ENCODE data around the gene UBN1. TPM values are rescaled to one million over a fixed set of nuclear protein-coding genes. Genes with fewer than 3 reads are reported as not detected.

UBN1 gene
- total RNA-seq, 1 donor from 2014 or later = 44.2 TPM

DNA sequence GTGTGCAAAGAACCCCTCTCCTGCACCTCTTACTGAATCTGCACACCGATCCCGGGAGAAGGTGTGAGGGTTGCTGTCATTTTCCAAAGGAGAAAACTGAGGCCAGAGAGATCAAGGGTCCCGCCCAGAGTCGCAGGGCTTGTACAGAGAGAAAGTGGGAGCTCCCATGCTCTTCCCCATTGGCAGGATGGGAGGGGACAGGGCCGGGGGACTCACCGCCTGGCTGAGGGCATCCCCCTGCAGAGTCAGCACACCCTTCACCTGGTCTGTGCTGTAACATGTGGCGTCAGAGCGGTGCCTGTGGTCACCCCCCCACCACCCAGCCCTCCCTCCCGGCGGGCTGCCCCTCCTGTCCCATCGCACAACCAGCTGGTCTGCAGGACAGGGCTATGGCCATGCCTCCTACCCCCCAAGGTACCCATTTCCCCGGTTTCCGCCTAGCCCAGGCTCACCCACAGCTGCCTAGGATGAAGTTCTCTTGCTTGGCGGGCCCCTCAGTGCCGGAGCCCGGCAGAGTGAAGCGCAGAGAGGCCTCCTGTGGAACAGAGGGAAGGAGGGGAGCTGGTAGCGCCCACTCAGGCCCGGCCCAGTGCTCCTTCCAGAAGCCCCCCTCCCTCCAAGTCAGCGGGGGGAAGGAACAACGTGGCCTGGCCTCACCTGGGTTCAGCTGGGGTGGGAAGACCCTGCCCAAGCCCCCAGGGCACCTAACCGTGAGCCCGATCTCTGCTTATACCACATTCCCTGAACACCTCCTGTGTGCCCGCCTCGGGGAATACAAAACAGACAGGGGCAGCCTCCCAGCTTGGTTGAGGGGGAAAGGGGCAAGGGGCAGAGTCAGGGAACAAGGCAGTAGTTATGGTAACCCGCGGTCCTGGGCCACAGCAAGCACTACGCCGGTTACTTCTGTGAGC is 46.0 kb upstream of the UBN1 start:
- Mint-ChIP-seq H3K27ac (ENCODE audit: unreplicated experiment) (no peak overlapping the region), H3K27me3 (ENCODE audit: low read depth) (no peaks in the 10 kb centered on the region), H3K4me1 (peaks cover 9% of the 10 kb centered on the region), H3K9me3 (no peaks in the 10 kb centered on the region), H3K36me3 (ENCODE audit: low read depth) (no peaks in the 10 kb centered on the region), H3K4me3 (peak overlapping the region; percentile 91)
- TF ChIP-seq, protein P1, sequence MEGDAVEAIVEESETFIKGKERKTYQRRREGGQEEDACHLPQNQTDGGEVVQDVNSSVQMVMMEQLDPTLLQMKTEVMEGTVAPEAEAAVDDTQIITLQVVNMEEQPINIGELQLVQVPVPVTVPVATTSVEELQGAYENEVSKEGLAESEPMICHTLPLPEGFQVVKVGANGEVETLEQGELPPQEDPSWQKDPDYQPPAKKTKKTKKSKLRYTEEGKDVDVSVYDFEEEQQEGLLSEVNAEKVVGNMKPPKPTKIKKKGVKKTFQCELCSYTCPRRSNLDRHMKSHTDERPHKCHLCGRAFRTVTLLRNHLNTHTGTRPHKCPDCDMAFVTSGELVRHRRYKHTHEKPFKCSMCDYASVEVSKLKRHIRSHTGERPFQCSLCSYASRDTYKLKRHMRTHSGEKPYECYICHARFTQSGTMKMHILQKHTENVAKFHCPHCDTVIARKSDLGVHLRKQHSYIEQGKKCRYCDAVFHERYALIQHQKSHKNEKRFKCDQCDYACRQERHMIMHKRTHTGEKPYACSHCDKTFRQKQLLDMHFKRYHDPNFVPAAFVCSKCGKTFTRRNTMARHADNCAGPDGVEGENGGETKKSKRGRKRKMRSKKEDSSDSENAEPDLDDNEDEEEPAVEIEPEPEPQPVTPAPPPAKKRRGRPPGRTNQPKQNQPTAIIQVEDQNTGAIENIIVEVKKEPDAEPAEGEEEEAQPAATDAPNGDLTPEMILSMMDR (conservative IDR thresholded peaks at IDR 0.05) = no peak
- DNase-seq (ENCODE audit: low read depth, low spot score) = peak; percentile 9

DNA sequence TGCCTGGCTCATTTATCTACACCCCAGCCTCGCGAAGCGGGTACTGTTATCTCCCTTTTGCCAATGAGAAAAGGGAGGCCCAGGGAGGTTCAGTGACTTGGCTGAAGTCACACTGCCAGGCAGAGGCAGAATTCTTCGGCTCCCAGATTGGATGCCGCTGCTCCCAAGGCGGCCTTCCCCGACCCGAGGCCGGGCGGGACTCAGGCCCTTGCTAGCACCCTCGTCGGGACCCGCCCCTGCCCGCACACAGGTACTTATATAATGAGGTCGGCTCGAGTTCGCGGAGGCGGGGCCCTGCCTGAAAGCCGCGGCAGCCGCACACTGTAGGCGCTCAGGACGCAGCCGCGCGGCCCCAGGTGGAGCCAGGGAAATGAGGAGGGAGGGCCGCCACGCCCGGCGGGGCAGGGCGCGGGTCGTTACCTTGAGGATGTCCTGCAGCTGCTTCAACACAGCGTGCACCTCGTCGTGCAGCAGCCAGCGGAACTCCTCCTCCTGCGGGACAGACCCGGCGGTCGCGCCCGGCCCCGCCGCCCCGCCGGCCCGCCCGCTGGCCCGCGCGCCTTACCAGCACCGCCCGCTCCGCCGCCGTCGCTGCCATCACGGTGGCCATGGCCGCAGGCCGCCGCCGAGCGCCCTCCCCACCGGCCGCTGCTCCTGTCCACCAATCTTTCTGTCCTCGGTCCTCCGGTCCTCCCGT is 45.2 kb upstream of the UBN1 start, which contains the start of gene ROGDI:
TSS of gene ROGDI (minus strand) at position 672 of the 697 bp plus-strand sequence. CDS start at position 610, 62 bp downstream.
- Mint-ChIP-seq H3K27me3 (ENCODE audit: low read depth) (no peaks in the 10 kb centered on the region), H3K27ac (ENCODE audit: unreplicated experiment) (peak within 1 kb of the TSS; percentile 62), H3K4me1 (peaks cover 9% of the 10 kb centered on the region), H3K36me3 (ENCODE audit: low read depth) (no peaks in the 10 kb centered on the region), H3K9me3 (no peaks in the 10 kb centered on the region), H3K4me3 (peak within 1 kb of the TSS; percentile 91)
- no peak for DNase-seq (ENCODE audit: low read depth, low spot score)
- TF ChIP-seq, protein P1 (conservative IDR thresholded peaks at IDR 0.05) = no peak

DNA sequence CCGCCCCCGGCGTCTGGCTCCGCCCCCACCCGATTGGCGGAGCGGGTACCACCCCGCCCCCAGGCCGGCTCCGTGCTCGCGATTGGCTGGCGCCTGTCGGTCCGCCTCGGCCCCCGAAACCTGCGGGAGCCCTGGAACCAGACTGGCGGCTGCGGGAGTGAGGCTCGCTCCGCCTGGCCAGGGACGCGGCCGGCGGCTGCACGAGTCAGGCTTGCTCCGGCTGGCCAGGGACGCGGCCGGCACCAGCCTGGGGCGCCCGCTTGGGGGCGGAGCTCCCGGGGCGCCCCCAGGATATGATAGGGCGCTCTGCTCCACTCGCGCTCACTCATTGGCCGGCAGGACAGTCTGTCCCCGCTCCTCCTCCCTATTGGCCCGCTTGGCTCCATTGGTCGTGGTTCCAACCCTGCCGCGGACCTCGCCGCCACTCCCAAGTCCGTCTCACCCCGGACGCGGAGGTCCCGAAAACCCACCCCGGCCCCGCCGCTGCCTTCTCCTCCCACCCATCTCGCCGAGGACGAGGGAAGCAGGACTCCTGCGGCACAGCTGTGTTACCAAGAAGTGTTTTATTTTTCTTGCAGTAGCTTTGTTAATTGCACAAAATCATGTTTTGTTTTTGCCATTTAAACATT is 44.5 kb upstream of the UBN1 start:
- peak overlapping the region; percentile 62 for H3K27ac Mint-ChIP-seq (ENCODE audit: unreplicated experiment)
- H3K36me3 Mint-ChIP-seq (ENCODE audit: low read depth) = peaks cover 6% of the 10 kb centered on the region

DNA sequence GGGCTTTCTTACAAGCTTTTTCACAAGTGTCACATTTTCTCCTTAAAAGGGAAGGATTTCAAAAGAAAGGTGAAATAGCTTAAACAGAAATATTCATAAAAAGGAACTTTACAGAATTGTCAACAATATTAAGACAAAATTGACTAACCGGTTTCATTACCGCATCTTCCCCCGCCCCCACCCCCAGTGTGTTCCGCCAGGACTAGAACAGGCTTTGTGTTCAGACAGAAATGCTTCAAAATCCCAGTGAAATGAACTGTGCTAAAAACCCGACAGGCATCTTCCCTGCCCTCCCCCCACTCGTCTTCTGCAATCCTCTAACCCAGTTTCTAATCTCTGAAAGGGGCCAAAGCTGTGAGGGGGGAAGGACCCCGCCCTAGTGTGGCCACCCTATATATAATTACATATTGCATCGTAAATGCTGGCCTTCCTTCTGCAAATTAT is 43.9 kb upstream of the UBN1 start:
- H3K4me1 Mint-ChIP-seq = peaks cover 9% of the 10 kb centered on the region
- no peaks in the 10 kb centered on the region for H3K9me3 Mint-ChIP-seq
- DNase-seq (ENCODE audit: low read depth, low spot score) = no peak
- no peaks in the 10 kb centered on the region for H3K27me3 Mint-ChIP-seq (ENCODE audit: low read depth)
- peaks cover 6% of the 10 kb centered on the region for H3K36me3 Mint-ChIP-seq (ENCODE audit: low read depth)
- TF ChIP-seq, protein P1 (conservative IDR thresholded peaks at IDR 0.05) = no peak
- peak overlapping the region; percentile 89 for H3K4me3 Mint-ChIP-seq
- no peak overlapping the region for H3K27ac Mint-ChIP-seq (ENCODE audit: unreplicated experiment)

More for the DNA sequence above, 44.5 kb upstream of the UBN1 start:
- Mint-ChIP-seq H3K4me1 (peaks cover 9% of the 10 kb centered on the region), H3K4me3 (peak overlapping the region; percentile 89), H3K27me3 (ENCODE audit: low read depth) (no peaks in the 10 kb centered on the region), H3K9me3 (no peaks in the 10 kb centered on the region)
- DNase-seq (ENCODE audit: low read depth, low spot score) = peak; percentile 89
- TF ChIP-seq, protein P1 (conservative IDR thresholded peaks at IDR 0.05) = no peak
